ENCODE results near the gene SLC12A6.

DNA sequence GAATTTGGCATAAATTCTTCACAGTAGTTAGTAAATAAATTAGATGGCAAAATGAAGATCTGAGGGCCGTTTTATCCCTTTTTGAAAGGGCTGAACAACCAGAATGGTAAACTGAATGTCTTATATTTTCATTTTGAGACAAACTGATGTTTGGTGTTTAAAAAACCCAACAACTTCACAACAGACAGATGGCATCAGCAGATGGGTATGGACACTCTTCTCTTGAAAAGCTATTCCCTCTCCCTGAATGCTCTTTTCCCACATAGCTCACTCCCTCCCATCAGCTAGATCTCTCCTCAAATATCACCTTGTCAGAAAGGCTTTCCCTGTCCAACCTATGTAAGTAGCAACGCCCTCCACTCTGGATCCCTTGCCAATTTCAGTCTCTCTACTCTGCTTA is 79.4 kb downstream of the SLC12A6 start:
- TF ChIP-seq EZH2 (IDR thresholded peaks at IDR 0.05; ENCODE audit: borderline replicate concordance, insufficient read depth, low read length, poor library complexity, severe bottlenecking) = no peak
- TF ChIP-seq, protein P1, sequence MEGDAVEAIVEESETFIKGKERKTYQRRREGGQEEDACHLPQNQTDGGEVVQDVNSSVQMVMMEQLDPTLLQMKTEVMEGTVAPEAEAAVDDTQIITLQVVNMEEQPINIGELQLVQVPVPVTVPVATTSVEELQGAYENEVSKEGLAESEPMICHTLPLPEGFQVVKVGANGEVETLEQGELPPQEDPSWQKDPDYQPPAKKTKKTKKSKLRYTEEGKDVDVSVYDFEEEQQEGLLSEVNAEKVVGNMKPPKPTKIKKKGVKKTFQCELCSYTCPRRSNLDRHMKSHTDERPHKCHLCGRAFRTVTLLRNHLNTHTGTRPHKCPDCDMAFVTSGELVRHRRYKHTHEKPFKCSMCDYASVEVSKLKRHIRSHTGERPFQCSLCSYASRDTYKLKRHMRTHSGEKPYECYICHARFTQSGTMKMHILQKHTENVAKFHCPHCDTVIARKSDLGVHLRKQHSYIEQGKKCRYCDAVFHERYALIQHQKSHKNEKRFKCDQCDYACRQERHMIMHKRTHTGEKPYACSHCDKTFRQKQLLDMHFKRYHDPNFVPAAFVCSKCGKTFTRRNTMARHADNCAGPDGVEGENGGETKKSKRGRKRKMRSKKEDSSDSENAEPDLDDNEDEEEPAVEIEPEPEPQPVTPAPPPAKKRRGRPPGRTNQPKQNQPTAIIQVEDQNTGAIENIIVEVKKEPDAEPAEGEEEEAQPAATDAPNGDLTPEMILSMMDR (IDR thresholded peaks at IDR 0.05; ENCODE audit: poor library complexity, severe bottlenecking) = no peak
- no peak for TF ChIP-seq TAF1 (IDR thresholded peaks at IDR 0.05; ENCODE audit: low read depth)
- no peak for TF ChIP-seq EP300 (conservative IDR thresholded peaks at IDR 0.05; ENCODE audit: poor library complexity, severe bottlenecking)
- TF ChIP-seq, protein P2, sequence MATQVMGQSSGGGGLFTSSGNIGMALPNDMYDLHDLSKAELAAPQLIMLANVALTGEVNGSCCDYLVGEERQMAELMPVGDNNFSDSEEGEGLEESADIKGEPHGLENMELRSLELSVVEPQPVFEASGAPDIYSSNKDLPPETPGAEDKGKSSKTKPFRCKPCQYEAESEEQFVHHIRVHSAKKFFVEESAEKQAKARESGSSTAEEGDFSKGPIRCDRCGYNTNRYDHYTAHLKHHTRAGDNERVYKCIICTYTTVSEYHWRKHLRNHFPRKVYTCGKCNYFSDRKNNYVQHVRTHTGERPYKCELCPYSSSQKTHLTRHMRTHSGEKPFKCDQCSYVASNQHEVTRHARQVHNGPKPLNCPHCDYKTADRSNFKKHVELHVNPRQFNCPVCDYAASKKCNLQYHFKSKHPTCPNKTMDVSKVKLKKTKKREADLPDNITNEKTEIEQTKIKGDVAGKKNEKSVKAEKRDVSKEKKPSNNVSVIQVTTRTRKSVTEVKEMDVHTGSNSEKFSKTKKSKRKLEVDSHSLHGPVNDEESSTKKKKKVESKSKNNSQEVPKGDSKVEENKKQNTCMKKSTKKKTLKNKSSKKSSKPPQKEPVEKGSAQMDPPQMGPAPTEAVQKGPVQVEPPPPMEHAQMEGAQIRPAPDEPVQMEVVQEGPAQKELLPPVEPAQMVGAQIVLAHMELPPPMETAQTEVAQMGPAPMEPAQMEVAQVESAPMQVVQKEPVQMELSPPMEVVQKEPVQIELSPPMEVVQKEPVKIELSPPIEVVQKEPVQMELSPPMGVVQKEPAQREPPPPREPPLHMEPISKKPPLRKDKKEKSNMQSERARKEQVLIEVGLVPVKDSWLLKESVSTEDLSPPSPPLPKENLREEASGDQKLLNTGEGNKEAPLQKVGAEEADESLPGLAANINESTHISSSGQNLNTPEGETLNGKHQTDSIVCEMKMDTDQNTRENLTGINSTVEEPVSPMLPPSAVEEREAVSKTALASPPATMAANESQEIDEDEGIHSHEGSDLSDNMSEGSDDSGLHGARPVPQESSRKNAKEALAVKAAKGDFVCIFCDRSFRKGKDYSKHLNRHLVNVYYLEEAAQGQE (IDR thresholded peaks at IDR 0.05; ENCODE audit: borderline replicate concordance) = no peak
- no peak for TF ChIP-seq POLR2AphosphoS5 (IDR thresholded peaks at IDR 0.05)
- TF ChIP-seq RAD21 (conservative IDR thresholded peaks at IDR 0.05) = no peak
- no peak for TF ChIP-seq MXI1 (conservative IDR thresholded peaks at IDR 0.05; ENCODE audit: poor library complexity, severe bottlenecking)
- TF ChIP-seq SMC3 (conservative IDR thresholded peaks at IDR 0.05; ENCODE audit: poor library complexity) = no peak

All from neural cell (in vitro differentiated cells).